CD4-positive, alpha-beta T cell treated with Interleukin-4 for 1 hour (primary cell): ENCODE results near the gene ACTR5.
A peak's percentile ranks its signal among the peaks of the same experiment; 100 is the strongest.
"Not testable (repeated sequence)": the region's sequence is repeated elsewhere in the genome, so short reads cannot be mapped to it uniquely, and the experiment has no call there.

Experiments used
- DNase-seq, 2 donors: peaks; one replicate each; pipeline ENCODE4 v3.0.0-alpha.2; 2020 to 2022

Gene ACTR5

GRCh38 chr20:38805958-38806854 is 57.9 kb downstream of the ACTR5 start:
- peak; percentile 38 to 48 for DNase-seq

- peak; percentile 57 to 67 for DNase-seq
Observed at GRCh38 chr20:38806855-38807655, 58.8 kb downstream of the ACTR5 start.

- no peak for DNase-seq
Observed at GRCh38 chr20:38809942-38810341, 61.7 kb downstream of the ACTR5 start.

GRCh38 chr20:38810926-38811630 is 62.8 kb downstream of the ACTR5 start:
- DNase-seq = no peak

GRCh38 chr20:38811769-38812168 is 63.5 kb downstream of the ACTR5 start:
- DNase-seq = no peak

- DNase-seq = no peak
Observed at GRCh38 chr20:38812182-38812581, 63.9 kb downstream of the ACTR5 start.

GRCh38 chr20:38812709-38813573 is 64.7 kb downstream of the ACTR5 start:
- no peak for DNase-seq

- not testable (repeated sequence) for DNase-seq
Observed at GRCh38 chr20:38813574-38813962, 65.3 kb downstream of the ACTR5 start.

- DNase-seq = no peak
Observed at GRCh38 chr20:38815446-38815845, 67.2 kb downstream of the ACTR5 start.

- no peak for DNase-seq
Observed at GRCh38 chr20:38818113-38819065, 70.1 kb downstream of the ACTR5 start.
